C4-2B (cell line): ENCODE results near the gene CYTH4.
"Not testable (repeated sequence)": the region's sequence is repeated elsewhere in the genome, so short reads cannot be mapped to it uniquely, and the experiment has no call there.

Experiments
- H3K27ac ChIP-seq: fragments of 450-650 bp; 2 replicates; pipeline ENCODE4 v1.5.1; 2017
- CTCF ChIP-seq: fragments of 450-650 bp; conservative IDR thresholded peaks from 2 replicates; pipeline ENCODE4 v1.5.1; 2017; ENCODE audit warnings: mild to moderate bottlenecking
- ZFX ChIP-seq: fragments of 450-650 bp; IDR thresholded peaks from 2 replicates; pipeline ENCODE4 v1.6.1; 2017

CYTH4 gene

DNA sequence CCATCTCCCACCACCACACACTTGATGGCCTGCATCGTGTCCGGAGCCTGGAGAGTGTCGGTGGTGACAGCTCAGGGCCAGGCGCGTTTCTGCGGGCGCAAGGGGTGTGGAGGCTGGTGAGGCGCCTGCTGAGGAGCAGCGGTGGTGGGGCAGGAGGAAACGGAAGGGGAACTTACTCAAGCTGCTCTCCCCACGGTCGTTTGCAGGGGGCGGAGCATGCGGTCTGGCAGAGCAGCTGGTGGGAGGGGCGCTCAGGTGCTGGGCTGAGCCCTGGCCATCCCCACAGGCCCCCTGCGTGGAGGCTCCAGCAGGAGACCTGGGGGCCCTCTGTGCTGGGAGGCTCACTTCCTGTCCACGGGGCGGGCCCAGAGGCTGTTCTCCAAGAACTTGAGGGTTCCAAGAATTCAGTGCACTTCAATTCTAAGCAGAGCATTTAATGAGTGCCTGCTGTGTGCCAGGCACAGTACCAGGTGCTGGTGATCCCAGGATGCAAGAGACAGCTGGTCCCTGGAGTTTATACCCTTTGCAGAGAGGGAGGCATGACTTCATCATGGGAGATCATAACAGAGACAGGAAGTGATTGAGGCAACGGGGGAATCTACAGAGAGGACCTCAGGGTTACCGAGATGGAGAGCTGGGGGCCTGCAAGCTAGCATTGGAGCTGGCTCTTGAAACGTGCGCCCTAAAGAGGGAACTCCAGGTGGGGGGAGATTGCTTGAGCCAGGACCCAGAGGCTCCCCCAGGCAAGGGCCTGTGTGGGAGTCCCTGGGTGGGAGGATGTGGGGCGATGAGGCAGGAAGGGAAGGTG, 38.0 kb upstream of the CYTH4 start, which contains the start of gene RAC2:
TSS of gene RAC2 (minus strand) at position 156 of the 808 bp plus-strand sequence. CDS start at position 35, 121 bp downstream.
- TF ChIP-seq ZFX (no peak), CTCF (no peak)
- H3K27ac ChIP-seq = no peak within 1 kb of the TSS

- TF ChIP-seq ZFX (no peak), CTCF (no peak)
- no peak overlapping the region for H3K27ac ChIP-seq
Measured at GRCh38 chr22:37244922-37245722, 37.2 kb upstream of the CYTH4 start.

GRCh38 chr22:37245740-37246139, 36.6 kb upstream of the CYTH4 start:
- no peak overlapping the region for H3K27ac ChIP-seq
- TF ChIP-seq ZFX (no peak), CTCF (no peak)

GRCh38 chr22:37248251-37248650, 34.1 kb upstream of the CYTH4 start:
- TF ChIP-seq ZFX (no peak), CTCF (no peak)
- no peak overlapping the region for H3K27ac ChIP-seq

DNA sequence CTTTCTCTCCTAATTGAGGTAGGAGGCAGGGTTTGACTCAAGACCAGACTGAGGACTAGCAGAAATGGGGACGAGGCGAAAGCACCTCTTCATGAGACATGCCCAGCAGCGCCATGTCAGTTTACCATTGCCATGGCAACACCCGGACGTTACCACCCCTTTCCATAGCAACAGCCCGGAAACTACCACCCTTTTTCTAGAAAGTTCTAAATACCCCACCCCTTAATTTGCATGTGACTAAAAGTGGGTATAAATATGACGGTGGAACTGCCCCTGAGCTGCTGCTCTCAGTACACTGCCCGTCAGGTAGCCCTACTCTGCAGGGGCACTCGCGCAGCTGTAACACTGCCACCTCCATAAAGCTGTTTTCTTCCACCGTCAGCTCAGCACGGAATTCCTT, 32.3 kb upstream of the CYTH4 start:
- no peak overlapping the region for H3K27ac ChIP-seq
- TF ChIP-seq ZFX (no peak), CTCF (no peak)

- H3K27ac ChIP-seq = not testable (repeated sequence)
Measured at GRCh38 chr22:37251836-37252235, 30.5 kb upstream of the CYTH4 start.

GRCh38 chr22:37253126-37253660, 29.1 kb upstream of the CYTH4 start:
- TF ChIP-seq ZFX (no peak), CTCF (no peak)
- no peak overlapping the region for H3K27ac ChIP-seq
